NCI-H524 treated with DMSO at 0.1 percent for 48 hours (cell line): ENCODE results near the gene VPREB3.

Experiments used
- DNase-seq: peaks from one replicate; lab custom pipeline; 2025; lab: John Stamatoyannopoulos, UW

The VPREB3 gene

GRCh38 chr22:23764899-23765881 lies 11.0 kb upstream of the VPREB3 start:
- DNase-seq = no peak

- no peak for DNase-seq
Measured at GRCh38 chr22:23763954-23764353, 9.7 kb upstream of the VPREB3 start.

- no peak for DNase-seq
Measured at GRCh38 chr22:23763579-23763945, 9.3 kb upstream of the VPREB3 start.

- DNase-seq = no peak
Measured at GRCh38 chr22:23762842-23763578, 8.8 kb upstream of the VPREB3 start, which contains the start of gene C22orf15. TSS of gene C22orf15 (plus strand) at chr22:23762990. CDS start at chr22:23763307, 317 bp downstream.

GRCh38 chr22:23760056-23760455 lies 5.8 kb upstream of the VPREB3 start:
- no peak for DNase-seq

GRCh38 chr22:23759566-23759965 lies 5.3 kb upstream of the VPREB3 start:
- no peak for DNase-seq

- no peak for DNase-seq
Measured at GRCh38 chr22:23756891-23757290, 2.7 kb upstream of the VPREB3 start.

- no peak for DNase-seq
Measured at GRCh38 chr22:23755711-23756110, 1.5 kb upstream of the VPREB3 start.

GRCh38 chr22:23754980-23755636 lies 883 bp upstream of the VPREB3 start:
- no peak for DNase-seq

- DNase-seq = no peak
Measured at GRCh38 chr22:23753385-23753784, 840 bp downstream of the VPREB3 start.

GRCh38 chr22:23752750-23753149 lies 1.5 kb downstream of the VPREB3 start:
- no peak for DNase-seq

- no peak for DNase-seq
Measured at GRCh38 chr22:23752090-23752691, 2.0 kb downstream of the VPREB3 start.

- no peak for DNase-seq
Measured at GRCh38 chr22:23751441-23751996, 2.7 kb downstream of the VPREB3 start.

- no peak for DNase-seq
Measured at GRCh38 chr22:23750714-23751440, 3.3 kb downstream of the VPREB3 start, which contains the start of gene ZNF70. TSS of gene ZNF70 (minus strand) at chr22:23751112. CDS start at chr22:23745140, 5,972 bp downstream.

- DNase-seq = no peak
Measured at GRCh38 chr22:23750367-23750713, 3.9 kb downstream of the VPREB3 start.

GRCh38 chr22:23749841-23750301 lies 4.4 kb downstream of the VPREB3 start:
- DNase-seq = no peak

GRCh38 chr22:23745791-23746190 lies 8.4 kb downstream of the VPREB3 start:
- DNase-seq = no peak

- no peak for DNase-seq
Measured at GRCh38 chr22:23744485-23744884, 9.7 kb downstream of the VPREB3 start.

- no peak for DNase-seq
Measured at GRCh38 chr22:23744001-23744400, 10.2 kb downstream of the VPREB3 start.

GRCh38 chr22:23743303-23743705 lies 10.9 kb downstream of the VPREB3 start:
- DNase-seq = no peak
